GM13976 (cell line): ENCODE results near the gene DELE1.

Experiments
- DNase-seq: peaks from one replicate; pipeline ENCODE4 v3.0.0; 2012; ENCODE audit warnings: low spot score
- in situ Hi-C: fragments of 300-500 bp; cut with MboI; formaldehyde crosslinking; loops from one replicate; pipeline ENCODE4 v1.12.0; 2022; ENCODE audit warnings: low sequenced_read_pairs, mixed read lengths, inconsistent platforms; ENCODE audit not compliant: unreplicated experiment
- TF ChIP-seq, protein P1 (sequence below): IDR thresholded peaks from 2 replicates; pipeline ENCODE4 v1.5.1; 2012; ENCODE audit warnings: borderline replicate concordance, mild to moderate bottlenecking; ENCODE audit not compliant: insufficient read depth; ENCODE audit errors: extremely low read depth, missing control alignments, control extremely low read depth

The DELE1 gene

DNA sequence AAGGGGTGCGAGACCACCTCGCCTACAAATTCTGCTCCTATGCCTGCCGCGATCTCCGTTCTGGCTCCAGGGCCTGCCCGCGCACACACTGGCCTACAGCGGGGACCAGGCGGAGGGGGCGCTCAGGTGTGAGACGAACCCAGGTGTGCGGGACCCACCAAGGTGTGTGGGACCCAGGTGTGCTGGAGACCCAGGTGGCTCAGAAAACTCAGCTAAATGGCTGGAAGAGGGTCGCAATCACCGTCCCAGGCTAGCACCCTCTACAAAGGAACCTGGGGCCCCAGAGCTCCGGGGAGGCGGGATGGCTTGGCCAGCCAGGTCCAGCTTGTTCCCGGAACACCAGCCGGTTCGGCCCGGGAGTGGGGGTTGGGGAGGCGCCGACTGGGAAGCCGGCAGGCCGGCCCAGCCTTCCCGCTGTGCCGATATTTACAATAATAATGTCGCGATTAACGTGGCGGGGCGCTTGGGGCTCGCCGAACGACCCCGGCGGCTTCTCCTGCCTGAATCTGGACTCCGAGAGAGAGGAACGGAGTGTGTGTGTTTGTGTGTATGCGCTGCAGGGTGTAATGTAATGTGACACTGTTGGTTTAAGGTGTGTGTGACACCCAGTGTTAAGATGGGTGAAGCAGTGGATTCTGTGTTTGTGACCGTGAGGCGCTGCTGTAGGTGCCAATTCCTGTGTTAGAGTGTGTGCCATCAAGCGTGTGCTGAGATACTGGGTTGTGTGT is 46.9 kb upstream of the DELE1 start:
- in situ Hi-C loops = loop anchor here (10.0 kb wide), 1 partner anchor 182 kb away; no protein-coding TSS in a partner anchor
- TF ChIP-seq, protein P1, sequence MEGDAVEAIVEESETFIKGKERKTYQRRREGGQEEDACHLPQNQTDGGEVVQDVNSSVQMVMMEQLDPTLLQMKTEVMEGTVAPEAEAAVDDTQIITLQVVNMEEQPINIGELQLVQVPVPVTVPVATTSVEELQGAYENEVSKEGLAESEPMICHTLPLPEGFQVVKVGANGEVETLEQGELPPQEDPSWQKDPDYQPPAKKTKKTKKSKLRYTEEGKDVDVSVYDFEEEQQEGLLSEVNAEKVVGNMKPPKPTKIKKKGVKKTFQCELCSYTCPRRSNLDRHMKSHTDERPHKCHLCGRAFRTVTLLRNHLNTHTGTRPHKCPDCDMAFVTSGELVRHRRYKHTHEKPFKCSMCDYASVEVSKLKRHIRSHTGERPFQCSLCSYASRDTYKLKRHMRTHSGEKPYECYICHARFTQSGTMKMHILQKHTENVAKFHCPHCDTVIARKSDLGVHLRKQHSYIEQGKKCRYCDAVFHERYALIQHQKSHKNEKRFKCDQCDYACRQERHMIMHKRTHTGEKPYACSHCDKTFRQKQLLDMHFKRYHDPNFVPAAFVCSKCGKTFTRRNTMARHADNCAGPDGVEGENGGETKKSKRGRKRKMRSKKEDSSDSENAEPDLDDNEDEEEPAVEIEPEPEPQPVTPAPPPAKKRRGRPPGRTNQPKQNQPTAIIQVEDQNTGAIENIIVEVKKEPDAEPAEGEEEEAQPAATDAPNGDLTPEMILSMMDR = no peak
- DNase-seq = no peak

DNA sequence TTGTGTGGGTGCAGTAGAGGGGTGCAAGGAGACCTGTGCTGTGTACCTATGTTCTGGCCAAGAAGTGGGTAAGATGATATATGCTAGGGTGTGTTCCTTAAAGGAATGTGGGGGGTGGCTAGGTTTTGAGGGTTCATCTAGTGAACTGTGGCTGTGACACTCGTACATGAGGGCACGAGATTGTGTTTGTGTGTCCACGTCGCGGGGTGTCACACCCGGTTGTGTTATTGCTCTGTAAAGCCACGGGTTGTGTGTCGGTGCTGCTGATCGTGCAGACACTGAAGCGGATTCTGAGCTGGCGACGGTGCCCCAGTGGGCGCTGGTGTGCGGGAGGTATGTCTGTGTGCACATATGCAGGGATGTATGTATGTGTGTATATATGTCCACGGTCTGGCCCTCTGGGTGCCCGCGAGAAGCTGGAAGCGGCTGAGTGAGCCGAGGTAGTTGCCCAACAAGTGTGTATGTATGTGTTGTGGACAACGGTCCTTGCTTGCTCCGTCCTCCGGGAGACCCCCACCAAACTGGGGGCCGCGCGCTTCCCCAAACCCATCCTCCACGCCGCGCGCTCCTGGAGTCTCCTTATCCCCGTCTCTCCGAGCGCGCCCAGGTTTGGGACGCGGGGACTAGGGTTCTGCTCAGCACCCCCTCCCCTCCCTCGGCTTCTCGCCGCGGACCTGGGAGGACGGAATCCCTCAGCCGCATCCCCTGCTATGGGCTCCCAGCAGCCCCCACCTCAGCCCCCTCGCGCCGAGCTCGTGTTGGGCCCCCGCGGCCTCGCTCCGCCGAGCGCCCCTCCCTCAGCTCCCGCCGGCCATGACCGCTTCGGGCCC is 46.1 kb upstream of the DELE1 start:
- TF ChIP-seq, protein P1 = no peak
- DNase-seq = no peak
- in situ Hi-C loops = loop anchor here (10.0 kb wide), 1 partner anchor 183 kb away; no protein-coding TSS in a partner anchor

DNA sequence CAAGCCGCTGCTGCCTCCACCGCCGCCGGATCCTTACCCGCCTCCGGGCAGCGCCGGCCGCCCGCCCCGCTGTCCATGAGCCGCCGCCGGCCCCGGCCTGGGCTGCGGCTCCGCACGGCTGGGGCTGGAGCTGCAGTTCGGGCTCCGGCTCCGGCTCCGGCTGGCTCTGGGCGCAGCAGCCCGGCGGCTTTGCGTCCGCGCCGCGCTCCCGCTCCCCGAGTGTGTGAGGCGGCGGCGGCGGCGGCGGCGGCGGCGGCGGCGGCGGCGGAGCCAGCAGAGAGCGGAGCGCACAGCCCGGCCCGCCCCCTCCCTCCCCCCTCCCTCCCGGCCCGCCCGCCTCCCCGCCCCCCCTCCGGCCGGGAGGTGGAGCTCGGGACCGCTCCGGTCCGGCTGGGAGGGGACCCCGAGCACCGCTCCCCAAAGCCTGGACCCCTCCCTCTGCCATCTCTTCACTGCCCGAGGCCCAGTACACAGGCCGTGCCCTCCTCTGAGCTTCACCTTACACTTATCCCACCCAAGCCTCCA is 45.4 kb upstream of the DELE1 start, which contains the start of gene PCDH1:
TSS of gene PCDH1 (minus strand) at position 225 of the 525 bp plus-strand sequence. CDS start at position 77, 148 bp downstream.
- no peak for DNase-seq
- in situ Hi-C loops = loop anchor here (10.0 kb wide), 1 partner anchor 183 kb away; no protein-coding TSS in a partner anchor
- TF ChIP-seq, protein P1 = no peak

DNA sequence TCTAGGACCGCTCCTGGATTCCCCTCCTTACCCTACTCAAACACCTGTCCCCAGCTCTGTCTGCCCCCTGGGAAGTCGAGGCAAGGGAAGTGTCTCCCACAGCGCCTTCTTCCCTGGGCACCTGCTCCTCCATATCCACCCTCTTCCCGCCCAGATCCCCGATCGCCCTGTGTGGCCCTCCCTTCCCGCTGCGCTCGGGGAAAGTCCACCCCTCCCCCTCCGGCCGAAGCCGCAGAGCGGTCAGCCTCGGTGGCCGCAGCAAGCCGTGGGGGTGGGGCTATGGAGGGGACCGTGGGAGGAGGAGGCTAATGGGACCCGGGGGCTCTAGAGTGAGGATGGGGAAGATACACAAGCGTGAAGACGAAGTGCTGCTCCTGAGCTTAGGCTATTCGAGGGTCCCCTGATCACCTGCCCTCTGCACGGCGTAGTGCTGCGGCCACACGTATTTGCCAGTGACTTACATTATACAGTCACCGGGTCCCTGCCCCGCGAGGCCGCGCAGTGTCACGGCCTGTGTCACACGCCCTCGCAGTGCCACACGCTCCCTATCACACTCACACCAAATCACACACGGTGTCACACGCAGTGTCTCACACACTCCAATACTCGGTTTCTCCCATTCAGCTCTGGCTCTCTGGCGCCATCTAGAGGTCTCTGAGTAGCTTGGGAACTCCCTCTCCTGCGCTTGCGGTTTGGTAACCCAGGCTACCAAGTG is 44.8 kb upstream of the DELE1 start:
- TF ChIP-seq, protein P1 = peak; percentile 97
- in situ Hi-C loops = loop anchor here (10.0 kb wide), 1 partner anchor 184 kb away; no protein-coding TSS in a partner anchor
- peak; percentile 86 for DNase-seq

DNA sequence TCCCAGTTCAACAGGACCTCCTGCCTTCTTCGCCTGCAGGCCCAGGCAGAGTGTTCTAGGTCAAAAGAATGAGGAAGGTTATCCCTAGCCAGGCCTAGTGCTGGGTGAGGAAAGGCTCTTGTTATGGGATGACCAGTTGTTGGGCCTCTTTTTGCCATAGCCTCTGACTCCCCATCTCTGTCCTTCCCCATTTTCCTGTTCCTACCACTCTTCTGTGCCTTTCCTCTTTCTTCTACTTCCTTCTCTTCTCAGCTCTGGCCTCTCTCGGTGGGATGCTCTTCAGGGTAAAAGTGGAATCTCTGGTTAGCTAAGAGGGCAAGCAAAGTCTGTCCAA is 44.3 kb upstream of the DELE1 start:
- TF ChIP-seq, protein P1 = no peak
- in situ Hi-C loops = loop anchor here (10.0 kb wide), 1 partner anchor 185 kb away; no protein-coding TSS in a partner anchor
- no peak for DNase-seq
